RCC 7860 (cell line): ENCODE results near the gene PRR5.
"Not testable (repeated sequence)": the region's sequence is repeated elsewhere in the genome, so short reads cannot be mapped to it uniquely, and the experiment has no call there.

Experiments used
- DNase-seq: peaks from one replicate; pipeline ENCODE4 v3.0.0-alpha.2; 2015; ENCODE audit warnings: low spot score
- FAIRE-seq: peaks from 2 replicates; lab custom pipeline; 2012; peaks lifted over from hg19 to GRCh38; lab: Jason Lieb, UNC

PRR5 gene, protein sequence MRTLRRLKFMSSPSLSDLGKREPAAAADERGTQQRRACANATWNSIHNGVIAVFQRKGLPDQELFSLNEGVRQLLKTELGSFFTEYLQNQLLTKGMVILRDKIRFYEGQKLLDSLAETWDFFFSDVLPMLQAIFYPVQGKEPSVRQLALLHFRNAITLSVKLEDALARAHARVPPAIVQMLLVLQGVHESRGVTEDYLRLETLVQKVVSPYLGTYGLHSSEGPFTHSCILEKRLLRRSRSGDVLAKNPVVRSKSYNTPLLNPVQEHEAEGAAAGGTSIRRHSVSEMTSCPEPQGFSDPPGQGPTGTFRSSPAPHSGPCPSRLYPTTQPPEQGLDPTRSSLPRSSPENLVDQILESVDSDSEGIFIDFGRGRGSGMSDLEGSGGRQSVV

GRCh38 chr22:44701824-44702478 lies at the start of gene PRR5:
TSS of gene PRR5 (plus strand) at chr22:44702204. CDS start at chr22:44702475, 271 bp downstream.
- no peak for FAIRE-seq

GRCh38 chr22:44652866-44653265 lies 49.1 kb upstream of the PRR5 start:
- not testable (repeated sequence) for DNase-seq, FAIRE-seq

More at GRCh38 chr22:44701824-44702478, at the start of gene PRR5:
- peak; percentile 64 for DNase-seq

- DNase-seq (no peak), FAIRE-seq (no peak)
Observed at GRCh38 chr22:44658311-44658953, 43.6 kb upstream of the PRR5 start.

DNA sequence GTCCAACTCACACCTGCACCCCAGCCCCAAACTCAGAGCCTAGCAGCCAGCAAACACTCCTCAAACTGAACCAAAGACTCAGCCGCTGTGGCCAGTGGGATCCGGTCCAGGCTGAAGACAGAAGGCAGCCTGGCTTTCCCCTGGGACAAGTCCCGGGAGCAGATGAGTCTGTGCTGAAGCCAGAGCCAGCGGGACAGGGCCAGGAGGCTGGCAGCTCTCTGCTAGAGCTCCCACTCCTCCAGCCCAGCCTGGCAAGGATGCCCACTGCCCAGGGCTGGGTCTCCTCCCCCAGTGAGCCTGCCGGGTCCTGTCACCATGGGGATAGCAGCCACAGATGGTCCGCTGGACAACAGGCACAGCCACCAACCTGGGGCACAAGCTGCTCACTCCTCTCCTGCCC lies 42.9 kb upstream of the PRR5 start:
- FAIRE-seq, result no peak

DNA sequence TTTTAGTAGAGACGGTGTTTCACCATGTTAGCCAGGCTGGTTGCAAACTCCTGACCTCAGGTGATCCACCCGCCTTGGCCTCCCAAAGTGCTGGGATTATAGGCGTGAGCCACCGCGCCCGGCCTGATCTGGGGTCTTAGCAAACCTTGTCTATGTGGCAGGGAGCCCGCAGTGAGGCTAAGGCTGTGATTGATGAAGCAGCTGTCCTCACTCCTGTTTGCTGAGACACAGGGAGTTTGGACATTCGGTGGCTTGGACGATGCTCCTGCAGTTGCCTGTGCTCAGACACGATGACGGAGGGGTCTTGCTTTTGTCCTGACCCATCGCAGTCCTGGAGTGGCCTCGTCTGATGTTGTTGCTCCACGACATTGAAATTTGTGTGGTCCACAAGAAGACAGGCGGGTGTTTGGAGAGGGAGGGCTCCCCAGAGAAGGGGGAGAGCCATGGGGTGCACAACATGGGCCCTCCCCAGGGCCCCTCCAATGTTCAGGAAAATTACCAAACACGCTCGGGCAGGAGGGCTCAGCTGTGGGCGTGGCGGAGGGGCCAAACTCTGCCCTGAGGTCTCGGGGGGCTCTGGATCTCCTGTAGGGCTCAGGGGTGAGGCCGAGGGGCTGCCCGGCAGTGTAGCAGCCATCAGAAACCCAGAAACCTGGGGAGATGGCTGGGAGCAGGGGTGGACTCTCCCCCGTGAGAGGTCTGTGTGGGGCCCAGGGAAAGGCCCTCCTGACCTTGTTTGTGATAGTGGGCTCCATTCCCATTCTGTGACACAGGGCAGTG lies 41.8 kb upstream of the PRR5 start:
- FAIRE-seq (no peak), DNase-seq (no peak)

More for the DNA sequence above, 42.9 kb upstream of the PRR5 start:
- no peak for DNase-seq

- no peak for DNase-seq
- FAIRE-seq, result no peak
Observed at GRCh38 chr22:44661070-44661469, 40.9 kb upstream of the PRR5 start.

DNA sequence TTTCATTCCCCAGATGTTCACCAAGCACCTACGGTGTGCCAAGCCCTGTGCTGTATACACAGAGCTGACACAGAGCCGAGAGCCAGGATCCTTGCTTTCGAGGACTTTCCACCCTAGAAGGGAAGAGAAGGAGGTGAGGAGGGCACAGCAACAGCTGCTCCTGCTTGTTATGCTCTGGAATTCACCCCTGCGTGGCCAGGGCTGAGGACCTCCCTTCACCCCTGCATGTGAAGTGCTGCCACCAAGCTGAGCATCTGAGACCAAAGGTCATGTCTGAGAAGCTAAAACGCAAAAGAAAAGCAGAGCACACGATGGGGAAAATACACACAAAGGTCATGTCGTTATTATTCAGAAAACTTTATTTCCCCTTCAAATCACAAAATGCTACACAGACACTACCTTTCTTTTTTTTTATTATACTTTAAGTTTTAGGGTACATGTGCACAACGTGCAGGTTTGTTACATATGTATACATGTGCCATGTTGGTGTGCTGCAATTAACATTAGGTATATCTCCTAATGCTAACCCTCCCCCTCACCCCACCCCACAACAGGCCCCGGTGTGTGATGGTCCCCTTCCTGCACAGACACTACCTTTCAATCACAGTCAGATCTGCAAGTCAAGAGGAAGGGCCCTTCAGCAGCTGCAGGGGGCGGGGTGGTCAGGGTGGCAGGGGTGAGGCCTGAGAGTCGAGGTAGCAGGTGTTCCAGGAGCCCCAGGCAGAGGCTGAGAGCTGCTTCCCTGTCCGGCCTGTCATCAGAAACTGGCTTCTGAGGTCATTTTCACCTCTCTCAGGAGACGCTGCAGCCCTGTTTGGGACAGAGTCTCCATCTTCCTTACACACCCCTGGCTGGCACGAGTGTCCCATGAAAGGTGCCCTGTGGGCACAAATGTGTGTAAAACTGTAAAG lies 40.1 kb upstream of the PRR5 start:
- no peak for DNase-seq

GRCh38 chr22:44663256-44663999 lies 38.6 kb upstream of the PRR5 start:
- no peak for DNase-seq
- no peak for FAIRE-seq

More for the DNA sequence above, 40.1 kb upstream of the PRR5 start:
- no peak for FAIRE-seq

DNA sequence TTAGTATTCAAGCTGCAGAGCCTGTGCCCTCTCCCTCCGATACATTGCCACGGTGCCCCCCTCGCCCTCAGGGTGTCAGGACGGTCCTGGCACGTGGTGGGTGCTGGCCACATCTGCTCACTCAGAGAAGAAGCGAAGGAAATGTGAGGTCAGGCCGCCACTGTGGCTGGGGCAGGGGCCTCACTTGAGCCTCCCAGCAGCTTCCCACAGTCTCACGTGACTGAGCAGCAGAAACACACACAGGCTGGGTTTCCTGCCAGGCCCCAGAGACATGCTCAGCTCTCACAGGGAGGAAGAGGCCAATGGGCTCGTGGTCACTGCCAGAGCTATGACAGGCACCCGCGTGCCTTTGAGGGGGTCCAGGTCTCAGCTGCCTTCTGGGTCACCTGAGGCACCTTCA lies 37.9 kb upstream of the PRR5 start:
- FAIRE-seq, result no peak
- DNase-seq, result peak; percentile 8

DNA sequence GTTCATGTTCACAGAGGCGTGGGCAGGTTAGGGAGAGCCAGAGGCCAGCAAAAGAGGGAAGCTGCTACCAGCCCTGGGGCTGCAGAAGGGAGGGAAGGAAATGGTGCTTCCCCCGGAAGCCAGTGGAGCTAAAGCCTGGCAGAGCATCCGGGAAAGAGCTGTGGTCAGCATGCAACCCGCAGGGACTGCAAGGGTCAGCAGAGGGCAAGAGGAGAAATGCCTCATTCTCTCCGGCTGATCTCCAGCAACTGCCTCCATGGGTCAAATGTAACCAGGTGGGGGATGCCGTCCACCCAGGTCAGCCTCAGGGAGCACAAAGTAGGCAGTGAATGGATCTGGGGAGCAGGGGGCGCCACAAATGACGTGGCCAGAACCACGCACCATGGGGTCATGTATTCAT lies 36.9 kb upstream of the PRR5 start:
- no peak for FAIRE-seq
- peak; percentile 55 for DNase-seq

DNA sequence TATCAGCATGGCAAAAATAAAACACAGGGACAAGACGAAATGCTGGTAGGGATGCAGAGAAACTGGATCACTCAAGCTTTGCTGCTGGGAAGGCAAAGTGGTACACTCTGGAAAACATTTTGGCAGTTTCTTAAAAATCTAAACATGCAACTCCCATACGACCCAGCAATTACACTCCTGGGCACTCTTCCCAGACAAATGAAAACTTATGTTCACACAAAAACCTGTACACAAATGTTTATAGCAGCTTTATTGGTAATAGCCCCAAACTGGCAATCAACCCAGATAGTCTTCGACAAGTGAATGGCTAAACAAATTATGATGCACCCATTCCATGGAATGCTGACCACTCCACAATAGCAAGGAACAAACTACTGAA lies 35.8 kb upstream of the PRR5 start:
- DNase-seq (no peak), FAIRE-seq (no peak)

GRCh38 chr22:44667276-44667675 lies 34.7 kb upstream of the PRR5 start:
- FAIRE-seq (no peak), DNase-seq (no peak)

DNA sequence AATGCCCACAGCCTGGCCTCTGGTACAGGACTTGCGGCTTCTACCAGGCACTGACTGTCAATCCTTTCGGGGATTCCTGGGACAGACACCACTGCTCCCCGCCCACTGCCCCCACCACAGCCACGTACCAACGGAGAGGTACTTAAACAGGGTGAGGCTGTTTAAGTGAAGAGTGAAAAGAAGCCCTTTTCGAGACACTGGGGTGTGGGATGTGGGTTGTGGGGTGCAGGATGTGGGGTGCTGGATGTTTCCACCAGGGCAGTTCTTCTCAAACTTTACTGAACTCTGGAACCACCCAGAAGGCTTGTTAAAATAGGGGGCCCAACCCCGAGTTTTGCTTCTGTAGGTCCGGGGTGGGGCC lies 34.2 kb upstream of the PRR5 start:
- DNase-seq (no peak), FAIRE-seq (no peak)

DNA sequence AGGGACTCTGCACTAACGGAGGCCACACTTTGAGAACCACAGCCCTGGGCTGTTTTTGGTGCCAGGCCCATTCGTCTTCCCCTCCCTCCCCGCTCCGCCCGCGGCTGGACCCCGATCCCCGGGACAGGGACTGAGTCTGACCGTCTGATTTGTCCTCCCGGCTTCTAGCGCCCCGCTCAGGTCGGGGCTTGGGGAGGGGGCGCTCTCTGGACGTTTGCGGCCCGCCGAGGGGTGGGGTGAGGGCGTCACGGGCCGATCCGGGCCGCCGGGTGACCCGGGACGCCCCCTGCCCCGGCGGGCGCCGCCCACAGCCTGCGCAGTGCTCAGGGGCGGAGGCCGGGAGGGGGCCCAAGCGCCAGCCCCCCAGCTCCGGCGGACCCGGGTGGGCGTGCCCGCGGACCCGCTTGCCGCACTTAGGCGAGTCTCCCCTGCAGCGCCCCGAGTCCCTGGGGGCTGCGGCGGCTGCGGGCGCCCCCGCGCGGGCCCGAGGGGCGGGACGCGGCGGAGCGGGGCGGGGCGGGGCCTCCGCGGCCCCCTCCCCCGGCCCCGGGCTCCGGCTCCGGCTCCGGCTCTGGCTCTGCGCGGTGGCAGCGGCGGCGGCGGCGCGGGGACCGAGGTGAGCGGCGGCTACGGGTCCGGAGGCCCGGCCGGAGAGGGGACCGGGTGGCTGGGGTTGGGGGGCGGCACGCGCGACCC lies 33.7 kb upstream of the PRR5 start:
- DNase-seq, result no peak
- FAIRE-seq, result no peak

DNA sequence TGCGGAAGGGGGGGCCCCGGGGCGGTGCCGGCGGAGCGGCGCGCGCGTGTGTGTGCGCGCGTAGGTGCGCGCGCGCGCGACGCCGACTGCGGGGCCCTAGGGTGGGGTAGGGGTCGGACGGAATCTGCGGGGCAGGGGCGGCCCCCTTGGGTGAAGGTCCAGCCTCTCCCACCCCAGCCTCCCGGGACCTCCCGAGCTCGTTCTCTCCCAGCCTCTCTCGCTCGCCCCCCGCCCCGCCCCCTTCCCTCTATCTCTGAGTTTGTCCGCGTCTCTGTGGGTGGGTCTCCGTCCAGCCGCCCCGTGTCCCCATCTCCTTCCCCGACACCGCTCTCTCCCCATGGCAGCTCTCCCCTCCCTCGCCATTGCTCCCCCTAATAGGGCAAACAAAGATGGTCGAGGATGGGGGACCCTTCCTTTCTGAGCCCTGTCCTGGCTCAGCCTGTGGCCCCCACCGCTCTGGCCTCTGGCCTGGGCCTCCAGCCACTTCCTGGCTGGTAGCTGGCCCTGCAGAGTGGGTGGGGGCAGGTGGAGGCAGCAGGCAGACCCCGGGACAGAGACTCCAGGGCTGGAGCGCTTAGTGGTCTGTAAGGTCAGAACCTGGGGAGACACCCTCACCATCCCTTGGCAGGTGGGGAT lies 33.0 kb upstream of the PRR5 start:
- DNase-seq (no peak), FAIRE-seq (no peak)

DNA sequence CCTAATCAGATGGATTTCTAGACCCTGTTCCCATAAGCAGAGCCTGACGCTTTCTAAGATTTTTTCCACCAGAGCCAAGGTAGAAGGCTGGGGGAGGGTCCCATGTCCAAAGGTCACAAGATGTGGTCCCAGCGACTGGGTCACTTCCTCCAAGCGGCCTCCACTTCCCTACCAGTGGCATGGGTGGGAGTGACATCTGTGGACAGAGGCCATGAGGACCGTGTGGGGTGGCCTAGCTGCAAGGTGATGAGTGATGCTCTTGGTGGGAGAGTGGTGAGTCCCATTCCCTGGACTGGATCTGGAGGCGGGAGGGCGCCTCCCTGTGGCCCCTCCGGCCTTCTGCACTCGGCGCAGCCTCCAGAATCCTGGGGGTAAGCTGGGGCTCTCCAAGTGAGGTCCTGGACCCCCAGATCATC lies 32.4 kb upstream of the PRR5 start:
- DNase-seq (no peak), FAIRE-seq (no peak)

- FAIRE-seq (no peak), DNase-seq (no peak)
Observed at GRCh38 chr22:44670220-44670988, 31.6 kb upstream of the PRR5 start.

GRCh38 chr22:44671742-44672141 lies 30.3 kb upstream of the PRR5 start:
- FAIRE-seq (no peak), DNase-seq (peak; percentile 17)
